A673 (cell line): Measurements from ENCODE around the gene LIF. TPM values are rescaled to one million over a fixed set of nuclear protein-coding genes. Genes with fewer than 3 reads are reported as not detected.
A peak's percentile ranks its signal among the peaks of the same experiment; 100 is the strongest.

Experiments
- BruUV-seq: library from RNA; stranded (reverse); fragments of 400-500 nt; replicated peaks from 2 replicates; lab custom pipeline; 2021; lab: Mats Ljungman, UMichigan
- CTCF ChIA-PET: fragments of 300-600 bp; sonication (Branson Sonifier 250); formaldehyde crosslinking; loops from one replicate; lab custom pipeline; 2022; ENCODE audit warnings: antibody characterized with exemption; lab: Charles Lee
- POLR2A ChIA-PET: fragments of 300-600 bp; sonication (Branson Sonifier 250); formaldehyde crosslinking; loops from one replicate; lab custom pipeline; 2022; ENCODE audit warnings: antibody characterized with exemption; ENCODE audit not compliant: low non-redundant PET; lab: Charles Lee
- DNase-seq: peaks from one replicate; pipeline ENCODE4 v3.0.0-alpha.2; 2015; ENCODE audit warnings: low spot score
- H3K27ac ChIP-seq: fragments of 200-600 bp; sonication (generic); 2 replicates; pipeline ENCODE4 v1.5.1; 2016; ENCODE audit warnings: mixed run types, low read depth, mild to moderate bottlenecking, mixed read lengths, antibody characterized with exemption, low read length; ENCODE audit not compliant: poor library complexity, severe bottlenecking
- H3K27me3 ChIP-seq: fragments of 200-600 bp; sonication (generic); replicated peaks from 2 replicates; pipeline ENCODE4 v1.6.1; 2017; ENCODE audit warnings: mixed run types, low read depth, mild to moderate bottlenecking, mixed read lengths, antibody characterized with exemption, low read length; ENCODE audit not compliant: insufficient read depth, poor library complexity
- H3K36me3 ChIP-seq: fragments of 200-600 bp; sonication (generic); 2 replicates; pipeline ENCODE4 v1.6.1; 2016; ENCODE audit warnings: mixed run types, mild to moderate bottlenecking, mixed read lengths, antibody characterized with exemption, low read length; ENCODE audit not compliant: insufficient read depth, poor library complexity, severe bottlenecking
- H3K4me1 ChIP-seq: fragments of 200-600 bp; sonication (generic); 2 replicates; pipeline ENCODE4 v1.6.1; 2017; ENCODE audit warnings: mixed run types, mild to moderate bottlenecking, mixed read lengths, antibody characterized with exemption, low read length; ENCODE audit not compliant: insufficient read depth, poor library complexity, severe bottlenecking
- H3K4me3 ChIP-seq: fragments of 200-600 bp; sonication (generic); 2 replicates; pipeline ENCODE4 v1.5.1; 2016; ENCODE audit warnings: low read depth, mixed run types, mild to moderate bottlenecking, mixed read lengths, low read length; ENCODE audit not compliant: poor library complexity, severe bottlenecking
- H3K9me3 ChIP-seq: fragments of 200-600 bp; sonication (generic); 2 replicates; pipeline ENCODE4 v1.6.1; 2016; ENCODE audit warnings: mixed run types, low read depth, mild to moderate bottlenecking, mixed read lengths, antibody characterized with exemption, low read length; ENCODE audit not compliant: poor library complexity, severe bottlenecking
- EZH2 ChIP-seq: fragments of 200-600 bp; sonication (generic); IDR thresholded peaks from 2 replicates; pipeline ENCODE4 v1.6.1; 2017; ENCODE audit warnings: borderline replicate concordance, low read depth, mild to moderate bottlenecking, mixed read lengths, antibody characterized with exemption, low read length; ENCODE audit not compliant: poor library complexity, severe bottlenecking
- intact Hi-C: fragments of 100-400 bp; cut with micrococcal nuclease; formaldehyde crosslinking; loops from one replicate; pipeline ENCODE4 v1.10.0; 2022; ENCODE audit not compliant: unreplicated experiment
- total RNA-seq: library from RNA; stranded (reverse); gene quantifications from 2 replicates; pipeline ENCODE4 v1.2.3, GENCODE V29; 2021
- TF ChIP-seq, protein P1 (sequence below): fragments of 300-800, 200-600 bp; sonication (generic); conservative IDR thresholded peaks from 2 replicates; pipeline ENCODE4 v1.5.1; 2017; ENCODE audit warnings: low read depth, mild to moderate bottlenecking, antibody characterized with exemption, low read length, moderate library complexity, mixed read lengths

The LIF gene
- total RNA-seq, 1 experiment from 2014 or later, result 0.24 TPM

DNA sequence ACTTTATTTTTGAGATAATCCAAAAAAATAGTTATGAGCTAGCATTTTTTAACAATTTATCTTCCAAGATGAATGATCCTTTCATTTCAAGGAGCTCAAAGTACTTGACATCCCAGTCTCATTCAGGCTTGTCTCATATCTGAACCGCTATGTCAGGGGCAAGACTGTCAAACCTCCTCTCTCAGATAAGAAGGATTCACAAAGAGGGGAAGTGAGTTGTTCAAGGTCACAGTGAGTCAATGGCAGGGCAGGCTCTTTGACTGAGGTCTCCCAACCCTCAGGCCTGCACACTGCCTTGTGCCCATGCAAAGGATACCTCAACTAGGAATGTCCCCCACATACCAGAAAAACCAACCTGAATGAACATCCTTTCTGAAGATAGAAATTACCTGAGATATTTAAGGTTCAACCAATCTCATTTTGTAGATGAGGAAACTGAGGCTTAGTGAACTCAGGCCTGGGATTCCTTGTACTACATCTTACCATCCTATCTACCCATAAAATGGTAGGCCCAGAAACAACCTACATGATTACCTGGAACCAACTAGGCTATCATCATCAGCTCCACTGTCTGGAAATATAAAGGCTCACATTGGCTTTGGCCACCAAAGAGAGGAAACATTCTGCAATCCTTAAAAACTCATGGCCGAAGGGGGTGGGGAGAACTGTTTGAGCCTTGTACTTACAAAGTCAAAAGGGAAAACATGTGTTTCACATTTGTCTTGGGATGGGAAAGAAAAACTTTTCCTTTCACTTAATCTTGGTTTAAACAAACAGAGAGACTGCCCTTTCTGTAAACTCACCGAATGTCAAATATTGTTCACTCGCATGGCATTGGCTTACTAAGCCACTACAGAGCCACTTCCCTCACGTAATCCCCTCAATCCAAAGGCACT is 51.1 kb downstream of the LIF start:
- ChIA-PET POLR2A (interaction anchor here (0.7 kb wide), 2 partner anchors 94 to 123 kb away, joined by 3 to 8 read pairs; no protein-coding TSS in a partner anchor), CTCF (no interaction called here)
- peaks cover 23% of the 10 kb centered on the region for H3K4me1 ChIP-seq
- H3K27ac ChIP-seq, result peak overlapping the region; percentile 78
- TSS peak; percentile 99 for BruUV-seq
- no peaks in the 10 kb centered on the region for H3K9me3 ChIP-seq
- no peak for TF ChIP-seq EZH2
- TF ChIP-seq, protein P1, sequence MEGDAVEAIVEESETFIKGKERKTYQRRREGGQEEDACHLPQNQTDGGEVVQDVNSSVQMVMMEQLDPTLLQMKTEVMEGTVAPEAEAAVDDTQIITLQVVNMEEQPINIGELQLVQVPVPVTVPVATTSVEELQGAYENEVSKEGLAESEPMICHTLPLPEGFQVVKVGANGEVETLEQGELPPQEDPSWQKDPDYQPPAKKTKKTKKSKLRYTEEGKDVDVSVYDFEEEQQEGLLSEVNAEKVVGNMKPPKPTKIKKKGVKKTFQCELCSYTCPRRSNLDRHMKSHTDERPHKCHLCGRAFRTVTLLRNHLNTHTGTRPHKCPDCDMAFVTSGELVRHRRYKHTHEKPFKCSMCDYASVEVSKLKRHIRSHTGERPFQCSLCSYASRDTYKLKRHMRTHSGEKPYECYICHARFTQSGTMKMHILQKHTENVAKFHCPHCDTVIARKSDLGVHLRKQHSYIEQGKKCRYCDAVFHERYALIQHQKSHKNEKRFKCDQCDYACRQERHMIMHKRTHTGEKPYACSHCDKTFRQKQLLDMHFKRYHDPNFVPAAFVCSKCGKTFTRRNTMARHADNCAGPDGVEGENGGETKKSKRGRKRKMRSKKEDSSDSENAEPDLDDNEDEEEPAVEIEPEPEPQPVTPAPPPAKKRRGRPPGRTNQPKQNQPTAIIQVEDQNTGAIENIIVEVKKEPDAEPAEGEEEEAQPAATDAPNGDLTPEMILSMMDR, result no peak
- H3K27me3 ChIP-seq, result no peaks in the 10 kb centered on the region
- H3K4me3 ChIP-seq, result no peak overlapping the region
- intact Hi-C loops, result no loop called here
- no peaks in the 10 kb centered on the region for H3K36me3 ChIP-seq
- no peak for DNase-seq

DNA sequence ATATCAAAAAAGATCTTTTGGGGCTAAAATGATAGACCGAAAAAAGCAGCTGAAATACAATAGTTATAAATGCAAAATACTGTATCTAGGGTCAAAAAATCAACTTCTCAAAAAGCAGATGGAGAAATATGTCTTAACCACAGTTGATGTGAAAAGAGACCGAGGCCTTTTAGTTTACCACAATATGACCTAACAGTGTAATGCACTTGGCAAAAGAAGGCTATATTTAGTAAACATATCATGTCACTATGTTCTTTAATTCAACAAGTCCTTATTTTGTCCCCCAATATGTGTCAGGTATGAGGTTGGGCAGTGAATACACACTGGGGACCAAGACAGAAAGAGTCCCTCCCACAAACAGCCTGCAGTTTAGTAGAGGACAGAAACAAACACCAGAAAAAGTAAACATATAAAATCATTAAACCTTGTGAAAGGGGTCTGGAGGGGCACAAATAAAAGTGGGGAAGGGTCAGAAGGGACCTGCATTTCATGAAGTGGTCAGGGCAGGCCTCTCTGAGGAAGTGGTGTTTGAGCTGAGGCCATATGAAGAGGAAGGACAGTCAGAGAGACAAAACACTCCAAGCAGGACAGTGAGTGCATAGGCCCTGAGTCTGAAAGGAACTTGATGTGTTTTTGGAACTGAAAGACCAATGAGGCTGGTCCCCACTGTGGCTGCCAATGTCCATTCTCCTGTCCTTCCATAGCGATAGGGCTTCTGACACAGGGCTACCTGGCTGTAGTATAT is 53.4 kb downstream of the LIF start:
- CTCF ChIA-PET, result no interaction called here
- POLR2A ChIA-PET, result no interaction called here
- intact Hi-C loops, result no loop called here

DNA sequence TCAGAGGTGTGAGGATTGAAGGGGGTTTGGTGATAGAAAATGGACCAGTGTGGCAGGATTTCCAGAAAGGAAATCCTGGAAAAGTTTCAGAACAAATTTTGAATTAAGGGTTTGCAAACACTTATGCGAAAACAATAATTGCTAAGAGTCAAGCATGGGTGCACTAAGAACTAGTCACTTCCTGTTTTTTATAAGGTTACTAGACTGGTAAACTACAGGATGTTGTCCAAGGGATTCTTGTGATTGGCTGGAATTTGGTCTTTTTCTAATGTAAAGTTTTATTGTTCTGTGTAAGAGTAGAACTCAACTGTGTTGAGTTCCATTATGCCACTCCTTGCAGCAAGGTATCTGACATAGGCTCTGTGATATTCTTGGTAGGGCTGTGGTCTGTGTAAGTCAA is 54.1 kb downstream of the LIF start:
- intact Hi-C loops, result no loop called here
- peaks cover 23% of the 10 kb centered on the region for H3K4me1 ChIP-seq
- ChIA-PET POLR2A (no interaction called here), CTCF (no interaction called here)
- DNase-seq, result no peak
- TF ChIP-seq EZH2, result no peak
- H3K36me3 ChIP-seq, result no peaks in the 10 kb centered on the region
- H3K27ac ChIP-seq, result no peak overlapping the region
- no peaks in the 10 kb centered on the region for H3K27me3 ChIP-seq
- H3K4me3 ChIP-seq, result no peak overlapping the region
- H3K9me3 ChIP-seq, result no peaks in the 10 kb centered on the region
- BruUV-seq, result no TSS peak

More for the DNA sequence above, 53.4 kb downstream of the LIF start:
- H3K4me1 ChIP-seq, result peaks cover 23% of the 10 kb centered on the region
- H3K4me3 ChIP-seq, result no peak overlapping the region
- TF ChIP-seq EZH2, result no peak
- TF ChIP-seq, protein P1, result no peak
- BruUV-seq, result no TSS peak
- H3K36me3 ChIP-seq, result no peaks in the 10 kb centered on the region
- DNase-seq, result no peak
- H3K27ac ChIP-seq, result no peak overlapping the region
- H3K9me3 ChIP-seq, result no peaks in the 10 kb centered on the region
- H3K27me3 ChIP-seq, result no peaks in the 10 kb centered on the region
